Gastroesophageal sphincter (tissue), 4 donors: Measurements from ENCODE around the gene DUSP15. TPM values are rescaled to one million over a fixed set of nuclear protein-coding genes. Genes with fewer than 3 reads are reported as not detected.

Experiments used
- ATAC-seq: fragments of 150-250 bp; one replicate; pipeline ENCODE4 v1.9.1; 2016; ENCODE audit warnings: mild to moderate bottlenecking, moderate library complexity
- H3K27ac ChIP-seq, 4 donors: fragments of 200-600 bp; sonication (generic) in 3 of 4; 1 replicate in 3 of 4; 2 replicates in 1 of 4; pipeline ENCODE4 v1.5.1; 2016 to 2019
- H3K27me3 ChIP-seq: fragments of 200-600 bp; sonication (generic); one replicate; pipeline ENCODE4 v1.5.1; 2019
- H3K36me3 ChIP-seq, 2 donors: fragments of 200-600 bp; sonication (generic); one replicate each; pipeline ENCODE4 v1.5.1; 2019; ENCODE audit warnings: control low read depth in 1 of 2
- H3K4me1 ChIP-seq, 3 donors: fragments of 200-600 bp; sonication (generic); 1 replicate in 2 of 3; 2 replicates in 1 of 3; pipeline ENCODE4 v1.5.1; 2016 to 2019; ENCODE audit warnings: control low read depth in 2 of 3
- H3K4me3 ChIP-seq, 2 donors: fragments of 200-600 bp; sonication (generic); one replicate each; pipeline ENCODE4 v1.5.1; 2019; ENCODE audit warnings: mild to moderate bottlenecking in 1 of 2, moderate library complexity in 1 of 2
- H3K9me3 ChIP-seq, 3 donors: fragments of 200-600 bp; sonication (generic); one replicate each; pipeline ENCODE4 v1.5.1; 2017 to 2019; ENCODE audit warnings: control low read depth in 2 of 3
- CTCF ChIP-seq, 4 experiments: fragments of 200-600 bp in 2 of 4; fragments of 450-650 bp in 2 of 4; sonication (generic) in 1 of 4; IDR thresholded peaks; one replicate each; pipeline ENCODE4 v1.5.1; 2017 to 2019; ENCODE audit warnings: antibody characterized with exemption in 4 of 4, mild to moderate bottlenecking in 2 of 4, moderate library complexity in 2 of 4
- EP300 ChIP-seq: sonication (generic); formaldehyde crosslinking; IDR thresholded peaks from one replicate; pipeline ENCODE4 v1.6.1; 2017; ENCODE audit warnings: antibody characterized with exemption, mild to moderate bottlenecking
- POLR2A ChIP-seq, 2 donors: fragments of 450-650 bp; IDR thresholded peaks; one replicate each; pipeline ENCODE4 v1.6.1; 2017; ENCODE audit warnings: antibody characterized with exemption in 2 of 2, mild to moderate bottlenecking in 2 of 2, moderate library complexity in 1 of 2
- POLR2AphosphoS5 ChIP-seq: sonication (generic); formaldehyde crosslinking; IDR thresholded peaks from one replicate; pipeline ENCODE4 v1.6.1; 2017; ENCODE audit warnings: antibody characterized with exemption
- WGBS, 2 donors: methylation state at CpG; one replicate each; pipeline ENCODE4 v1.1.5; 2018; ENCODE audit warnings: low coverage in 1 of 2; 5-methylcytosine and 5-hydroxymethylcytosine counted together
- total RNA-seq, 4 donors: library from RNA; depleted of rRNA; stranded (reverse); fragments of >200 nt; gene quantifications; one replicate each; pipeline ENCODE4 v1.1.0, GENCODE V29; 2016

The DUSP15 gene
- total RNA-seq, 4 donors from 2014 or later: 1.5 to 8.2 (median 4.5) TPM

DNA sequence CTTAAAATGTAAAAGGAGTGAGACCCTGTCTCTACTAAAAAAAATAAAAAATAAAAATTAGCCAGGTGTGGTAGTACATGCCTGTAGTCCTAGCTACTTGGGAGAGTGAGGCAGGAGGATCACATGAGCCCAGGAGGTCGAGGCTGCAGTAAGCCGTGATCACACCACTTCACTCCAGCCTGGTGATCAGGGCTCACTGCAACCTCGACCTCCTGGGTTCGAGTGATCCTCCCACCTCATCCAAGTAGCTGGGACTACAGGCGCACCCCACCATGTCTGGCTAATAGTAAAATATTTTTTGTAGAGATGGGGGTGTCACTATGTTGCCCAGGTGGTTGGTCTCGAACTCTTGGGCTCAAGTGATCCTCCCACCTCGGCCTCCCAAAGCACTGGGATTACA lies 16.8 kb downstream of the DUSP15 start:
- H3K27ac ChIP-seq: no peak overlapping the region
- no peak for TF ChIP-seq EP300
- no peak for TF ChIP-seq CTCF (IDR thresholded peaks at IDR 0.05)
- no peak for TF ChIP-seq POLR2A (IDR thresholded peaks at IDR 0.05)
- TF ChIP-seq POLR2AphosphoS5: no peak
- WGBS, 2 donors: 69 to 74% methylated on average over 5 to 7 of the region's 7 CpGs
- H3K27me3 ChIP-seq: peaks cover 98% of the 10 kb centered on the region
- no peaks in the 10 kb centered on the region for H3K36me3 ChIP-seq
- H3K9me3 ChIP-seq: no peaks in the 10 kb centered on the region
- no peak overlapping the region for H3K4me3 ChIP-seq
- H3K4me1 ChIP-seq: peaks cover 0 to 8% (median 0%) of the 10 kb centered on the region in 3 donors
- no peak for ATAC-seq

DNA sequence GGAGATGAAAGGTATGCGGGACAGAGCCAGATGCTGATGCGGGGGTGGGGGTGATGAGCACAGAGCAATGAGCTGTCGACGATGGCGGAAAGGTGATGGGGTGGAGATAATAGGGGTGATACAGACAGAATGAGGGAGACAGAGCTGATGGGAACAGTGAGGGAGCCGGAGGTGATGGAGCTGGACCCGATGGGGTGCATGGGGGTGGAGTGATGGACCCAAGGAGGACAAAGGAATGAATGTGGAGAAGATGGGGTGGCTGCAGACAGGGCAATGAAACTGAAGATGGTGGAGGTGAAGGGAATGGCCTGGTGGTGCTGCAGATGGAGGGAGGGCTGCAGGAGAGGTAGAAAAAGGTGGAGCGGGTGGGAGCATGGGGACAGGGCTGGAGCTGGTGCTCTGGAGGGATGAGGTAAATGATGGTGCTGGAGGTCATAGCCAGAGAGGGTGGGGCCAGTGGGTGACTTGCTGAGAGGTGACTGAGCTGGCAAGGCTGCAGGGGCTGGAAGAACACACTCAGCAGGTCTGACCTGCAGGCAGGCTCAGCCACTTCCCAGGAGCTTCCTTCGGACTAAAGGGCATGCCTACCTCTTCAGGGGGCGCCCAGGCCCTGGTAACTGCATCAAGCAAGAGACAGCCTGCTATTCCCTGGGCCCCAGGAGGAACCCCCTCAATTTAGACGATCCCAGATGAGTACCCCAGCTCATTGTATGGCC lies 18.9 kb downstream of the DUSP15 start:
- WGBS, 2 donors: 50 to 73% methylated on average over 7 to 11 of the region's 11 CpGs
- Histone ChIP-seq H3K4me3 (no peak overlapping the region), H3K27ac (no peak overlapping the region), H3K9me3 (no peaks in the 10 kb centered on the region), H3K4me1 (peaks cover 0 to 9% (median 0%) of the 10 kb centered on the region in 3 donors), H3K36me3 (no peaks in the 10 kb centered on the region), H3K27me3 (peaks cover 78% of the 10 kb centered on the region)
- TF ChIP-seq EP300: no peak
- no peak for TF ChIP-seq POLR2A (IDR thresholded peaks at IDR 0.05)
- no peak for TF ChIP-seq POLR2AphosphoS5
- TF ChIP-seq CTCF (IDR thresholded peaks at IDR 0.05): no peak
- no peak for ATAC-seq

DNA sequence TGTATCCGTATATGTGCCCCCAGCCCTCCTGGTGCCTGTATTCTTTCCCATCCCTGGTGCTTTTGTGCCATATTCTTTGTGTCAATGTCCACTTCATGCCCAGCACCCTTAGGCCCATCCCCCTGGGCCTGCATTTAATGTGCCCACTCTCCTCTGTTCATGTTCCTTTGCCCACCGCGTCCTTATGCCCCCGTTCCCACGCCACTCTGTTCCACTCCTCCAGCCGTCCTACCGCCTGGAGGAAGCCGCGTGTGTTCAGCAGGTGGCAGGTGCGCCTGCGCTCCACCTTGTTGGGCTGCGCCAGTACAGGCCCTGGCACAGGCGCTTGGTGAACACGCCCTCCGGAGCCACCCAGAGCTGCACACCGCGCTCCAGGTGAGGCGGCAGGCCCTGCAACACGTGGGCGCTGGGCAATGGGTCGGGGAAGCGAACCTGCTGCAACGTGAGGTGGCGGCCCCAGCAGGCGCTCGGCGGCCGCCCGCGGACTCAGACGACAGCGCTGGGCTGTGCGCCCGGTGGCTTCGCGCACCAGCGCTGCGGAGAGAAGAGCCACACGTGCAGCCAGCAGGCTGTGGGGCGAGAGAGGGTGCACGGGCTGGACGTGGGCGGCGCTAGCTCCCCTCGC lies 20.9 kb downstream of the DUSP15 start:
- Histone ChIP-seq H3K4me3 (no peak overlapping the region), H3K4me1 (peaks cover 0 to 27% (median 0%) of the 10 kb centered on the region in 3 donors), H3K27ac (no peak overlapping the region), H3K9me3 (no peaks in the 10 kb centered on the region), H3K27me3 (peaks cover 60% of the 10 kb centered on the region), H3K36me3 (no peaks in the 10 kb centered on the region)
- no peak for ATAC-seq
- WGBS, 2 donors: 68% methylated on average over 4 of the region's 45 CpGs; no CpG with 5 or more reads in 1 of the 2 donors
- no peak for TF ChIP-seq POLR2AphosphoS5
- TF ChIP-seq POLR2A (IDR thresholded peaks at IDR 0.05): no peak
- no peak for TF ChIP-seq EP300
- TF ChIP-seq CTCF (IDR thresholded peaks at IDR 0.05): no peak

DNA sequence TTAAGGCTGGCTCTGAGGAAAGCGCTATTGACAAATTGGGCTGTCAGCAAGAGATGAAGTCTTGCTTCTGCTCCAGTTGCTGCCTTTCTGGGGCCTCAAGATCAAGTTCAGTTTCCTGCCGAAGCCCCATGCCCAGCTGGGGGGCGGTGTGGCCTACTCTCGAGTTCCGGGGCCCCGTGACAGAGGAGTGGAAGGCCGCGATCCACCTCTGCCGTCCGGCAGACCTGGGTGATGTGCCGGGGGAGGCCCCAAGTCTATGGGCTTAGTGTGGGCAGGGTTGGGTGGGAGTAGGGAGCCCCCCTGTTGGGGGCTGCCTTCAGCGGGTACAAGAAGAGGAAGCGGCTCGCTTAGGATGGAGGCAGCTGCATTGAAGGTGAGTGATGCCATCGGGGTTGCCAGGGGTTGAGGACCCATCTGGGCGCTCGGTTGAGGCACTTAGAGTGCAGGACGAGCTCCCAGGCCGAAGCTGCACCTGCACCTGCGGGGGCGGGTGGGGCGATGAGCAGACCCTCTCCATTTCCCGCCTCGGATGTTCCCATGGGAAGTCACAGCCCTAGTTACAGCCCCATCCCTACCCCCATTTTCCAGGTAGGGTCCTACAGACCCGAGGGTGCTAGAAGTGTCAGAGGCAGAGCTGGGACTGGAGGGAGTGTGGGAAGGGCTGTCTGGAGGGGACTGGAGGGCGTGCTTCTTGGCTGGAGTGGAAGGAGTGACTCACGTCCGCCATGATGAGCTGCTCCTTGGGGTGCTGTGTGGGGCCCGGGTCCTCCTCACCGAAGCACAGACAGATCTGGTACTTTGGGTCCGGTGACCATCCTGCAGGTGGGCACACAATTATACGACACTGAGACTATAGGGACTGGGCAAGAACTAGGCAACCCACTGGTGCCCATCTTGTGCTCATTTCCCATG lies 22.0 kb downstream of the DUSP15 start:
- no peak for TF ChIP-seq EP300
- no peak for TF ChIP-seq CTCF (IDR thresholded peaks at IDR 0.05)
- TF ChIP-seq POLR2A (IDR thresholded peaks at IDR 0.05): no peak
- no peak for TF ChIP-seq POLR2AphosphoS5
- ATAC-seq: no peak
- 88 to 100% methylated on average over 1 to 7 of the region's 32 CpGs for WGBS, 2 donors
- H3K4me3 ChIP-seq: no peak overlapping the region
- peaks cover 49% of the 10 kb centered on the region for H3K27me3 ChIP-seq
- no peak overlapping the region for H3K27ac ChIP-seq
- no peaks in the 10 kb centered on the region for H3K9me3 ChIP-seq
- peaks cover 0 to 34% (median 0%) of the 10 kb centered on the region in 3 donors for H3K4me1 ChIP-seq
- H3K36me3 ChIP-seq: no peaks in the 10 kb centered on the region
